ENCODE measurements around the gene MKRN3. TPM values are rescaled to one million over a fixed set of nuclear protein-coding genes. Genes with fewer than 3 reads are reported as not detected.
A peak's percentile ranks its signal among the peaks of the same experiment; 100 is the strongest.

Gene MKRN3
- total RNA-seq = 0.86 and 0.97 TPM in 2 replicates

DNA sequence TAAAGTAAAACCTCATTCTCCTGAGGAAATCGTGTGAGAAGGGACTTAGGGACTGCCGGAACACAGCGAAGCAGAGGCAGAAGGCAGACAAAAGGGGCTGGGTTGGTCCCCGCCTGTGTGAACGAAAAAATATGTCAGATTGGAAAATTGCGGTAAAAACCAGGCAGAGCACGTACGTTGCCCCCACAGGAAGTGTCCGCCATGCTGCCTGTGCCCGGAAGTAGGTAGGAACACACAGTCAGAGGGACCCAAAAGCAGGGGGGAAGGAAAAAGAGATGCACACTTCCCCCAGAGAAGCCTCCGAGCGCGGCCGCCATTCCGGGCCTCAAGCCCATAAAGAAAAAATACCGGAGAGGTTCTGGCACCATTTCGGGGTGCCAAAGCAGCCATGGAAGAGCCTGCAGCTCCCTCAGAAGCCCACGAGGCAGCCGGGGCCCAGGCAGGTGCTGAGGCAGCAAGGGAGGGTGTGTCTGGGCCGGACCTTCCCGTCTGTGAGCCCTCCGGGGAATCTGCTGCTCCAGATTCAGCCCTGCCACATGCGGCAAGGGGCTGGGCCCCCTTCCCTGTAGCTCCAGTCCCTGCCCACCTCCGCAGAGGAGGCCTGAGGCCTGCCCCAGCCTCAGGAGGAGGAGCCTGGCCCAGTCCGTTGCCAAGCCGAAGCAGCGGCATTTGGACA lies at the start of gene MKRN3:
MKRN3 (plus strand) TSS at position 280 of the 676 bp plus-strand sequence; CDS start at position 389, 109 bp downstream.
- TF ChIP-seq, protein P1, sequence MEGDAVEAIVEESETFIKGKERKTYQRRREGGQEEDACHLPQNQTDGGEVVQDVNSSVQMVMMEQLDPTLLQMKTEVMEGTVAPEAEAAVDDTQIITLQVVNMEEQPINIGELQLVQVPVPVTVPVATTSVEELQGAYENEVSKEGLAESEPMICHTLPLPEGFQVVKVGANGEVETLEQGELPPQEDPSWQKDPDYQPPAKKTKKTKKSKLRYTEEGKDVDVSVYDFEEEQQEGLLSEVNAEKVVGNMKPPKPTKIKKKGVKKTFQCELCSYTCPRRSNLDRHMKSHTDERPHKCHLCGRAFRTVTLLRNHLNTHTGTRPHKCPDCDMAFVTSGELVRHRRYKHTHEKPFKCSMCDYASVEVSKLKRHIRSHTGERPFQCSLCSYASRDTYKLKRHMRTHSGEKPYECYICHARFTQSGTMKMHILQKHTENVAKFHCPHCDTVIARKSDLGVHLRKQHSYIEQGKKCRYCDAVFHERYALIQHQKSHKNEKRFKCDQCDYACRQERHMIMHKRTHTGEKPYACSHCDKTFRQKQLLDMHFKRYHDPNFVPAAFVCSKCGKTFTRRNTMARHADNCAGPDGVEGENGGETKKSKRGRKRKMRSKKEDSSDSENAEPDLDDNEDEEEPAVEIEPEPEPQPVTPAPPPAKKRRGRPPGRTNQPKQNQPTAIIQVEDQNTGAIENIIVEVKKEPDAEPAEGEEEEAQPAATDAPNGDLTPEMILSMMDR (IDR thresholded peaks at IDR 0.05; ENCODE audit: insufficient read depth, low read depth, low read length) = no peak
- peak; percentile 94 for DNase-seq (ENCODE audit: low read depth)
- H3K4me3 ChIP-seq (ENCODE audit: low read depth, low read length) = peak within 1 kb of the TSS; percentile 98

DNA sequence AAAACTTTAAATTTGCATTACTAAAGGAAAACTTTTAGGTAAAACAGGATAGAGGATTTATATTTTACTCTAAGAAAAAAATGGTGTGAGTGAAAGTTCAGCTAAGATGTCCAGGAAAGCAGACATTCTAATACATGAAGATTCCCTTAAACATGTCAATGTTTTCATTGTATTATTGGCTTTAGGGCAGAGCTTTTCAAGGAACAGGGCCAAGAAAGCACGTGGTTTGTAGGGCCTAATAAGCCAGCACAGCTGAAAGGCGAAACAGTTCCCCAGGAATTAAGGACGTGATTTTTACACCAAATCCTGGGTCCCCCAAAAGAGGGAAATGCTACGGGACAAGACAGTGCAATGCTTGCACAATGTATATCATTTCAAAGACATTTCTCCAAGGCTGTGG lies 48.6 kb upstream of the MKRN3 start:
- TF ChIP-seq, protein P1 (IDR thresholded peaks at IDR 0.05; ENCODE audit: insufficient read depth, low read depth, low read length) = no peak
- no peak overlapping the region for H3K4me3 ChIP-seq (ENCODE audit: low read depth, low read length)
- no peak for DNase-seq (ENCODE audit: low read depth)

DNA sequence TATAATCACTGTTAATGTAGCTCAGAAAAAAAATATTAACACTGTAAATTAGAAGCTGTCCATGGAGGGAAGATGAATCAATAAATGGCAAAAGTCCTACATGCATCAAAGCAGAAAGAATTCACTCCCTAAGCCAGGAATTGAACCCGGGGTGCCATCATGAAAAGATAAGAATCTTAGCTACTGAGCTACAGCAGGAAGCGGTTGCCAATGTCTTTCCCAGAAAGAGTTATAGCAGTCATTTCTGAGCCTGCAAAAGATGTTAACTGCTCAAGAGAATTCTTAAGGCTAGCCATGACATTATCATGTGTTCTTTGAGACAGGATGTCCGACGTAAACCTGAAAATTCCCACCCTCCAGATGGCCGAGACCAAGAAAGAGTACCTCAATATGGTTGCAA lies 47.4 kb upstream of the MKRN3 start:
- DNase-seq (ENCODE audit: low read depth) = no peak
- TF ChIP-seq, protein P1 (IDR thresholded peaks at IDR 0.05; ENCODE audit: insufficient read depth, low read depth, low read length) = no peak
- H3K4me3 ChIP-seq (ENCODE audit: low read depth, low read length) = no peak overlapping the region

DNA sequence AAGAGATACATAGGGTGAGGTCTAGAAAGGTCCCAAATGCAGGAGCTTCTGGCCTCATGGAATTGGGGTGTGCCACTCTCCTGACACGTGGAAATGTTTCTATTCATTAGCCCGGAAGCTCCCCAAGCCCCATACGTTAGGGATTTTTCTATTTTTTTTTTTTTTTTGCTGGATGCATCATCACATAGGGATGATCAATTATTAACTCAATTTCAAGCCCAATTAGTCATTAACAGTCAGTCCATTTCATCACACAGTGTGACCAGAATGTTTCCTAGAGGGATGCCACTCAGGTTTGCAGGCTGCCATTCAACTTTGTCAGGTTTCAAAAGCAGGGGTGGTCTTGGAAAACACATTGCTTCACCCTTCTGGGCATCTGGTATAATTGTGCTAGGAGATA lies 40.7 kb upstream of the MKRN3 start:
- H3K4me3 ChIP-seq (ENCODE audit: low read depth, low read length) = no peak overlapping the region
- TF ChIP-seq, protein P1 (IDR thresholded peaks at IDR 0.05; ENCODE audit: insufficient read depth, low read depth, low read length) = no peak
- DNase-seq (ENCODE audit: low read depth) = no peak

DNA sequence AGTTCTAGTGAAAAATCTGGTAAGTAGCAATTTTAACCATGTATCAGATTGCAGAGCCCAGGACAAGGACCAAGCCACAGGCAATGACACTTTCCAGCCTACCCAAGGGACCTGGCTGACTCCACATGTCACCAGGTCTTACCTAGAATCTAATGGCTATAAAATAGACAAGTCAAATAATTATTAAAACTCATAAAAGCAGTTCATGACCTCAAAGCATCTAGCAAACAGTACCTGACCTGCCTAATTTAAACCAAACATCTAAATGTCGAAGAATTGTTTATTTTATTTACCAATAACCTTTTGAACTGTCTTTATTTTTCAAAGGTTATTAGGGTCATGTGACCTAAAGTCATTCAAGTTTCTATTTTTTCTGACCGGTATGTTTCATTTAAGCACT lies 35.6 kb upstream of the MKRN3 start:
- no peak for DNase-seq (ENCODE audit: low read depth)
- H3K4me3 ChIP-seq (ENCODE audit: low read depth, low read length) = no peak overlapping the region
- TF ChIP-seq, protein P1 (IDR thresholded peaks at IDR 0.05; ENCODE audit: insufficient read depth, low read depth, low read length) = no peak

DNA sequence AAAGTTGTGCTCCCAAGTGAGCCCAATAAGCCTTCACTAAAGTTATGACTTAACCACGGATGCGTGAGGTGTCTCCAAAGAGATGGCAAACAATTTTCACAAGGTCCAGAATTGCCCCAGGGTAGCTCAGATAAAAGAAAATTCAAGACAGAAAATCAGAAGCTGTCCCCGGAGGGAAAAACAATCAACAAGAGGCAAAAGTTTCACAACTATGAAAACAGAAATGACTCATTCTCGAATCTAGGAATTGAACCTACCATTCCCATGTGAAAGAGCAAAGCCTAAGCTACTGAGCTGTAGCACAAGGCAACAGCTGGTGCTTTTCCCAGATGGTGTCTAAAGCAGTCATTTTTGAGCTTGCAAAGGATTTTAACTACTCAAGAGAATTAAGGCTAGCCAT lies 33.5 kb upstream of the MKRN3 start:
- H3K4me3 ChIP-seq (ENCODE audit: low read depth, low read length) = no peak overlapping the region
- TF ChIP-seq, protein P1 (IDR thresholded peaks at IDR 0.05; ENCODE audit: insufficient read depth, low read depth, low read length) = no peak
- peak; percentile 38 for DNase-seq (ENCODE audit: low read depth)

DNA sequence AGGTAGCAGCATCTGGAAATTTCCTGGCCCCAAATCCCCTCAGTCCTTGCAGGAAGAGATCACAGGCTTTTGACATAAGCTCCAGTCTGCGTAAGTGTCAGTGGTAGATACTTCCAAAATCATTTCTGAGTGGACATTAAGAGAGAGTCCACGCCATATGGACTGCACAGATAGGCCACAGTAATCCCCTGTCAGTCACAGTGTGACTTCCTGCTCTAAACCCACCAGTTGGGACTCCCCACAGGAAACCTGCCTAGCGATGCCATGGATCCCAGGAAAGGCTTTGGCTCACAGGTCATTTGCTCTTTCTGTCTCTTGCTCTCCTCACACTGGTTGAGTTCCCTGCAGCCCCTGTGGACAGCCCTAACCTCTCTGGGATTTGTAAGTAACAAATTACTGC lies 28.8 kb upstream of the MKRN3 start:
- no peak for DNase-seq (ENCODE audit: low read depth)
- TF ChIP-seq, protein P1 (IDR thresholded peaks at IDR 0.05; ENCODE audit: insufficient read depth, low read depth, low read length) = no peak
- H3K4me3 ChIP-seq (ENCODE audit: low read depth, low read length) = no peak overlapping the region
